Measurements from ENCODE around the gene ITGA1. TPM values are rescaled to one million over a fixed set of nuclear protein-coding genes. Genes with fewer than 3 reads are reported as not detected.
A peak's percentile ranks its signal among the peaks of the same experiment; 100 is the strongest.

ITGA1 gene
- total RNA-seq, 4 donors from 2014 or later: 41.8 to 94.0 (median 69.6) TPM

- no peaks in the 10 kb centered on the region for H3K9me3 ChIP-seq
Measured at GRCh38 chr5:52838326-52839015, 50.8 kb downstream of the ITGA1 start.

GRCh38 chr5:52839285-52839684 lies 51.6 kb downstream of the ITGA1 start:
- Histone ChIP-seq H3K4me3 (no peak overlapping the region), H3K27ac (peak overlapping the region; percentile 79 to 94), H3K27me3 (no peaks in the 10 kb centered on the region), H3K4me1 (peaks cover 1 to 19% of the 10 kb centered on the region in 2 donors), H3K36me3 (no peaks in the 10 kb centered on the region), H3K9me3 (no peaks in the 10 kb centered on the region)
- TF ChIP-seq POLR2A (IDR thresholded peaks at IDR 0.05): no peak
- no peak for TF ChIP-seq CTCF (IDR thresholded peaks at IDR 0.05)
- intact Hi-C loops (cut with DNase I; ENCODE audit: low total_unique reads): no loop called here
- no peak for DNase-seq

More at GRCh38 chr5:52838326-52839015, 50.8 kb downstream of the ITGA1 start:
- no peak for TF ChIP-seq POLR2A (IDR thresholded peaks at IDR 0.05)
- no peak for TF ChIP-seq CTCF (IDR thresholded peaks at IDR 0.05)
- intact Hi-C loops (cut with DNase I; ENCODE audit: low total_unique reads): no loop called here
- no peak for DNase-seq
- Histone ChIP-seq H3K27me3 (no peaks in the 10 kb centered on the region), H3K36me3 (no peaks in the 10 kb centered on the region), H3K4me1 (peaks cover 0 to 19% of the 10 kb centered on the region in 2 donors), H3K27ac (peak overlapping the region; percentile 79 to 94), H3K4me3 (no peak overlapping the region)

- Histone ChIP-seq H3K4me1 (peaks cover 5 to 19% of the 10 kb centered on the region in 2 donors), H3K27me3 (no peaks in the 10 kb centered on the region), H3K27ac (peak overlapping the region; percentile 79 to 94), H3K9me3 (no peaks in the 10 kb centered on the region), H3K4me3 (no peak overlapping the region), H3K36me3 (no peaks in the 10 kb centered on the region)
- peak; percentile 31 to 53 for DNase-seq
- intact Hi-C loops (cut with DNase I; ENCODE audit: low total_unique reads): no loop called here
- TF ChIP-seq POLR2A (IDR thresholded peaks at IDR 0.05): no peak
- TF ChIP-seq CTCF (IDR thresholded peaks at IDR 0.05): no peak
Measured at GRCh38 chr5:52840277-52841050, 52.7 kb downstream of the ITGA1 start.

GRCh38 chr5:52841114-52841513 lies 53.4 kb downstream of the ITGA1 start:
- DNase-seq: no peak
- no peak for TF ChIP-seq POLR2A (IDR thresholded peaks at IDR 0.05)
- no peak for TF ChIP-seq CTCF (IDR thresholded peaks at IDR 0.05)
- peaks cover 5 to 19% of the 10 kb centered on the region in 2 donors for H3K4me1 ChIP-seq
- intact Hi-C loops (cut with DNase I; ENCODE audit: low total_unique reads): no loop called here
- H3K27ac ChIP-seq: peak overlapping the region; percentile 79 to 94
- H3K4me3 ChIP-seq: no peak overlapping the region
- no peaks in the 10 kb centered on the region for H3K9me3 ChIP-seq
- no peaks in the 10 kb centered on the region for H3K27me3 ChIP-seq
- H3K36me3 ChIP-seq: no peaks in the 10 kb centered on the region

- Histone ChIP-seq H3K9me3 (no peaks in the 10 kb centered on the region), H3K27me3 (no peaks in the 10 kb centered on the region), H3K4me3 (no peak overlapping the region), H3K27ac (peak overlapping the region; percentile 79 to 94), H3K36me3 (no peaks in the 10 kb centered on the region), H3K4me1 (peaks cover 5 to 19% of the 10 kb centered on the region in 2 donors)
- TF ChIP-seq POLR2A (IDR thresholded peaks at IDR 0.05) (no peak), CTCF (IDR thresholded peaks at IDR 0.05) (no peak)
- intact Hi-C loops (cut with DNase I; ENCODE audit: low total_unique reads): no loop called here
- no peak for DNase-seq
Measured at GRCh38 chr5:52842111-52842510, 54.4 kb downstream of the ITGA1 start.
